GM12872 (cell line): ENCODE results near the gene A2M.

Source experiments
- CTCF ChIP-seq: IDR thresholded peaks from 3 replicates; pipeline ENCODE4 v1.5.1; 2011; ENCODE audit warnings: low read depth, mild to moderate bottlenecking, low read length, moderate library complexity; ENCODE audit not compliant: insufficient read depth

Gene A2M

GRCh38 chr12:9115731-9116559, at the start of gene A2M:
A2M (minus strand) TSS chr12:9115919; CDS start chr12:9115849, 70 bp downstream.
- no peak for TF ChIP-seq CTCF

GRCh38 chr12:9163392-9163791, 47.7 kb upstream of the A2M start:
- TF ChIP-seq CTCF = no peak

- TF ChIP-seq CTCF = no peak
These were observed 40.4 kb upstream of the A2M start for GRCh38 chr12:9156119-9156518.

- TF ChIP-seq CTCF = peak; percentile 30; the same call in 1 of the 3 replicates
These were observed 33.7 kb upstream of the A2M start for GRCh38 chr12:9149372-9149771.

GRCh38 chr12:9148926-9149325, 33.2 kb upstream of the A2M start:
- no peak for TF ChIP-seq CTCF

- TF ChIP-seq CTCF = no peak
These were observed 31.7 kb upstream of the A2M start for GRCh38 chr12:9147461-9147860.

- no peak for TF ChIP-seq CTCF
These were observed 29.0 kb upstream of the A2M start for GRCh38 chr12:9144730-9145106.
